GM18951 (cell line): ENCODE measurements around the gene SSBP4.
"Not testable (repeated sequence)": the region's sequence is repeated elsewhere in the genome, so short reads cannot be mapped to it uniquely, and the experiment has no call there.

Experiments
- POLR2A ChIP-seq: IDR thresholded peaks from 4 replicates; pipeline ENCODE4 v1.6.1; 2011; ENCODE audit warnings: mild to moderate bottlenecking; ENCODE audit not compliant: insufficient read length, insufficient read depth; ENCODE audit errors: extremely low read depth
- in situ Hi-C: fragments of 300-500 bp; cut with MboI; formaldehyde crosslinking; loops from one replicate; pipeline ENCODE4 v1.12.0; 2022; ENCODE audit warnings: low sequenced_read_pairs, mixed read lengths, inconsistent platforms; ENCODE audit not compliant: unreplicated experiment

Gene SSBP4

GRCh38 chr19:18401580-18402112 lies 17.6 kb upstream of the SSBP4 start:
- in situ Hi-C loops, result no loop called here
- TF ChIP-seq POLR2A, result peak; percentile 22

GRCh38 chr19:18402455-18403248 lies 16.5 kb upstream of the SSBP4 start:
- in situ Hi-C loops, result not testable (repeated sequence)

- in situ Hi-C loops, result not testable (repeated sequence)
Measured at GRCh38 chr19:18405754-18406153, 13.4 kb upstream of the SSBP4 start.

GRCh38 chr19:18406749-18407148 lies 12.4 kb upstream of the SSBP4 start:
- no peak for TF ChIP-seq POLR2A
- in situ Hi-C loops, result no loop called here

- in situ Hi-C loops, result no loop called here
- no peak for TF ChIP-seq POLR2A
Measured at GRCh38 chr19:18408053-18408476, 11.1 kb upstream of the SSBP4 start.

- TF ChIP-seq POLR2A, result no peak
Measured at GRCh38 chr19:18412610-18413239, 6.5 kb upstream of the SSBP4 start.

GRCh38 chr19:18414504-18415177 lies 4.6 kb upstream of the SSBP4 start:
- no peak for TF ChIP-seq POLR2A
- in situ Hi-C loops, result loop anchor here (5.0 kb wide), 1 partner anchor 67 kb away; no protein-coding TSS in a partner anchor

More at GRCh38 chr19:18412610-18413239, 6.5 kb upstream of the SSBP4 start:
- in situ Hi-C loops, result loop anchor here (5.0 kb wide), 1 partner anchor 65 kb away; no protein-coding TSS in a partner anchor

GRCh38 chr19:18415178-18415867 lies 3.9 kb upstream of the SSBP4 start:
- in situ Hi-C loops, result no loop called here

GRCh38 chr19:18416778-18417249 lies 2.4 kb upstream of the SSBP4 start:
- in situ Hi-C loops, result no loop called here
- TF ChIP-seq POLR2A, result no peak

More at GRCh38 chr19:18415178-18415867, 3.9 kb upstream of the SSBP4 start:
- TF ChIP-seq POLR2A, result no peak

- in situ Hi-C loops, result no loop called here
- peak; percentile 61 for TF ChIP-seq POLR2A
Measured at GRCh38 chr19:18417250-18418028, 1.8 kb upstream of the SSBP4 start.

- TF ChIP-seq POLR2A, result no peak
- in situ Hi-C loops, result no loop called here
Measured at GRCh38 chr19:18418029-18418482, 1.1 kb upstream of the SSBP4 start.
